HK-2 (cell line): ENCODE data around the gene POF1B.
A peak's percentile ranks its signal among the peaks of the same experiment; 100 is the strongest.
"Not testable (repeated sequence)": the region's sequence is repeated elsewhere in the genome, so short reads cannot be mapped to it uniquely, and the experiment has no call there.

ENCODE experiments used
- DNase-seq: peaks from one replicate; pipeline ENCODE4 v3.0.0-alpha.2; 2018; ENCODE audit not compliant: unreplicated experiment

POF1B gene, protein sequence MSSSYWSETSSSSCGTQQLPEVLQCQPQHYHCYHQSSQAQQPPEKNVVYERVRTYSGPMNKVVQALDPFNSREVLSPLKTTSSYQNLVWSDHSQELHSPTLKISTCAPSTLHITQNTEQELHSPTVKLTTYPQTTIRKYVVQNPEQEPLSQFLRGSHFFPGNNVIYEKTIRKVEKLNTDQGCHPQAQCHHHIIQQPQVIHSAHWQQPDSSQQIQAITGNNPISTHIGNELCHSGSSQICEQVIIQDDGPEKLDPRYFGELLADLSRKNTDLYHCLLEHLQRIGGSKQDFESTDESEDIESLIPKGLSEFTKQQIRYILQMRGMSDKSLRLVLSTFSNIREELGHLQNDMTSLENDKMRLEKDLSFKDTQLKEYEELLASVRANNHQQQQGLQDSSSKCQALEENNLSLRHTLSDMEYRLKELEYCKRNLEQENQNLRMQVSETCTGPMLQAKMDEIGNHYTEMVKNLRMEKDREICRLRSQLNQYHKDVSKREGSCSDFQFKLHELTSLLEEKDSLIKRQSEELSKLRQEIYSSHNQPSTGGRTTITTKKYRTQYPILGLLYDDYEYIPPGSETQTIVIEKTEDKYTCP

GRCh38 chrX:85379174-85379907 is at the start of gene POF1B:
Gene POF1B, minus strand, starts transcription at chrX:85379665. Its CDS starts 211 bp downstream, at chrX:85379454.
- no peak for DNase-seq

- DNase-seq = no peak
Measured at GRCh38 chrX:85429066-85429465, 49.6 kb upstream of the POF1B start.

- DNase-seq = no peak
Measured at GRCh38 chrX:85419293-85419692, 39.8 kb upstream of the POF1B start.

DNA sequence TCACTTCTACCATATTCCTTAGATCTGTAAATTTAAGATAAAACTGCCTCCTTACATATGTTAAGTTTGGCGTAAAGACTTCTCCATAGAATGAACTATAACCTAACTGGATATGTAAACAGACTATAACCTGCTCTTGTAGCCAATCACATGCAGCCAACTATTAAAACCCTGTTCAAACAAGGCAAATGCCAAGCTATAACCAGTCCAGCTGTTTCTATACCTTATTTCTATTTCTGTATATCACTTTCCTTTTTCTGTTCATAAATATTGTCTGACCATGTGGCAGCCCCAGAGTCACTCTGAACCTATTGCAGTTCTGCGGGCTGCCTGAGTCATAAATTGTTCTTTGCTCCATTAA is 12.4 kb upstream of the POF1B start:
- no peak for DNase-seq

GRCh38 chrX:85391185-85391877 is 11.9 kb upstream of the POF1B start:
- no peak for DNase-seq

DNA sequence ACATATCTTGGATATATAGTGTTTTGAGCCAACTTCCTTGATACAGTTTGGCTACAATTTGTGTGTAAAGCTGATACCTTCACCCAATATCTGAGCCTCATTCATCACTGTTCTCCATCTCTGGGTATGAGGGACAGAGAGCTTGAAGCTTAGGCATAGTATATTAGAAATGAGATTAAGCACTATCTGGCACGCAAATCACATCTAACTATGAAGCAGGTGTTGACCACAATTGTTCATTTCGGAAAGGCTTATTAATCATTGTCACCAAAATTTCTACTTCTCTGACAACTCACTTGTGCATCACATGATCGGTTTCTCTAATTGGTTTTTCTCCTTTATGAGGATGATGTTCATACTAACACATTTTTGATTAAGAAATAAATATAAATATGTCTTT is 2.1 kb upstream of the POF1B start:
- no peak for DNase-seq

- no peak for DNase-seq
Measured at GRCh38 chrX:85378461-85378860, 1.0 kb downstream of the POF1B start.

- DNase-seq = no peak
Measured at GRCh38 chrX:85375333-85375738, 4.1 kb downstream of the POF1B start.

DNA sequence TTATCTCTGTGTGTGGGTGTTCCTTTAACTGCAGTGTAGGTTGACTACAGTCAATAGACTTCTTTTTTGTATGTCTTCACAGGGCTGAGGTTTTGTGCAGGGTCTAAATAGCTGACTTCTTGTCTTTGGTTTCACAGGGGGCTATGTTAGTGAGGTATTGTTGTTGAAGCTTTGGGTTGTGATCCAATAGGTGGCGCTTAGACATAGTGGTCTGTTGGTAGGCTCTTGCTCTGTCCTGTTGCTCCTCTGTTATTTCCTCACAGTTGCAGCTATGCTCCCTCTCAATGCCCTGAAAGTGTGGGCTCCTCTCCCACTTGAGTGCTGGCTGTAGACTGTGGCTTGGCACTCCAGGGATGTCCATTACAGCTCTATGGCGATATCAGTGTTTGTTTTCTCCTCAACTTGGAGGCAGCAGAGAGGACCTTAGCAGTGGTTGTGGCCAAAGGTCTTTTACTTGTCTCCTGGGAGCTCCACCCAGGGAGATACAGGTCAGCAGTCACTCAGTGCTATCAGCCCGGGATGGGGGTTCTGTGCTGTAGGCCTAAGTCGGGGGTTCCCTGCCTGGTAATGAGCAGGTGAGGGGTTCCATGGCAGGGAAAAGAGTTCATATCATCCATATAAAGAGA is 14.0 kb downstream of the POF1B start:
- no peak for DNase-seq

GRCh38 chrX:85359051-85359450 is 20.4 kb downstream of the POF1B start:
- DNase-seq = no peak

- no peak for DNase-seq
Measured at GRCh38 chrX:85345523-85345922, 33.9 kb downstream of the POF1B start.

DNA sequence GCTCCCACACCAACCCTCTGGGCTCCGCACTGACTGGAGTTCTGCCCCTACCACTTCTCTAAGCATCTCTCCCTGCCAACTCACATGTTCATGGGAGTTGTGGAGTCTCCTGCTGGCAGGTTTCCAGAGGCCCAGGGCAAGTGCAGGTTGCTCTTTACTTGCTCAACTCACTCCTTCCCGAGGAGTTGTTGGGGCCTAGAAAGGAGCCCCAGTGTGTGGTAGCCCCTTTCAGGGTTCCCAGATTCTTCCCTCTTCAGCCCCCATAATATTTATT is 52.5 kb downstream of the POF1B start:
- DNase-seq = no peak

DNA sequence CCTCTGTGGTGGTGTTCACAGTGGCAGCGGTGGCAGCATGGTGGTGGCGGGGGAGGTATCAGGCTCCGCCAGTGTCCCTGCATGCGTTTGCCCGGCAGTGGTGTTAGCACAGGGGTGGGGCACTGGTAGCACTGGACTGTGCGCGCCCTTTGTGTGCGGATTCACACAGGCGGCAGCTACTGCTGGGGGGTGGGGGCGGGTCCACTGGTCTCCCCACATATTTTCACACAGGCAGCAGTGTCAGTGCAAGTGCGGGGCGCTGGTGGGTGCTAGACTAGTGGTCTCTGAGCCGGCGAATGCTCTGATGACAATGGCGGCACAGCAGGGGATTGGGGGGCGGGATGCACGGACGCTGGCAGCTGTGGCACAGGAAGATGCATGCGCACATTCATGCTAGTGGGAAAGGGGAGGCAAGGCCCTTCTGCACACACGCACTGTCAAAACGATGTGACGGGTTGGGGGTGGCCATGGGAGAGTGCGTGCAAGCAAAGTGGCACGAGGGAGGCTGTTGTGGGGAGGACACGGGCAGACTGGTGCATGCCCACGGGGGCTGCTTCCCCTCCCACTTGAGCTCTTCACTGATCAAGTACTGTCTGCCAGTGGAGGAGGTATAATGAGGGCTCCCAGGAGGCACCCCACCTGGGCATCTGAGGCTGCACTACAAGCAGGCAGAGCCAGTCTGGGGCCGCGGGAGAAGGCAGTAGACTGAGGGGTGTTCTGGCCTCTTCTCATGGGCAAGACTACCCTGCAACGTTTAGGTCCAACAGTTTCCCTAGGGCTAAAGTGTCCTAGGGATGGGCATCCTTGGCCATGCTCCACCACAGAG is 53.0 kb downstream of the POF1B start:
- DNase-seq = no peak

DNA sequence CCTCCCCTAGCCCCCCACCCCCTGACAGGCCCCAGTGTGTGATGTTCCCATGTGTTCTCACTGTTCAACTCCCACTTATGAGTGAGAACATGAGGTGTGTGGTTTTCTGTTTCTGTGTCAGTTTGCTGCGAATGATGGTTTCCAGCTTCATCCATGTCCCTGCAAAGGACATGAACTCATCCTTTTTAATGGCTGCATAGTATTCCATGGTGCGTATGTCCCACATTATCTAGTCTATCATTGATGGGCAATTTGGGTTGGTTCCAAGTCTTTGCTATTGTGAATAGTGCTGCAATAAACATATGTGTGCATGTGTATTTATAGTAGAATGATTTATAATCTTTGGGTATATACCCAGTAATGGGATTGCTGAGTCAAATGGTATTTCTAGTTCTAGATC is 68.1 kb downstream of the POF1B start:
- DNase-seq = not testable (repeated sequence)

DNA sequence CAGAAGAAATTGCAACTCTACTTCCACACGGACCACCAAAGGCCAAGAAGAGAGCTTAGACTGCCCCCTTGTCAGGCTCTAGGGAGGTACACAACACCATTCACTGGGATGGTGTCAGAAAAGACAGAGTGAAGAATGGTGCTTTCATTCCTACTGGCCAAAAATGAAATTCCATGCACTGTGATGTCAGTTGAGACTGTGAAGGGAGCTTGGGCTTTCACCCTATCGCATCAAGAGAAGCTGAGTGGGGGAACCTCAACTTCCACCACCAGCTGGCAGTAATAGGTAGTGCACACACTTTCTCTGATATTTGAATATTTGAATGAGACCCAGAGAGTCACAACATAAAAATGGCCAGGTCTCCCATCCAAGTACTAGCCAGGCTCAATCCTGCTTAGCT is 69.7 kb downstream of the POF1B start:
- no peak for DNase-seq

GRCh38 chrX:85303544-85303943 is 75.9 kb downstream of the POF1B start:
- no peak for DNase-seq

DNA sequence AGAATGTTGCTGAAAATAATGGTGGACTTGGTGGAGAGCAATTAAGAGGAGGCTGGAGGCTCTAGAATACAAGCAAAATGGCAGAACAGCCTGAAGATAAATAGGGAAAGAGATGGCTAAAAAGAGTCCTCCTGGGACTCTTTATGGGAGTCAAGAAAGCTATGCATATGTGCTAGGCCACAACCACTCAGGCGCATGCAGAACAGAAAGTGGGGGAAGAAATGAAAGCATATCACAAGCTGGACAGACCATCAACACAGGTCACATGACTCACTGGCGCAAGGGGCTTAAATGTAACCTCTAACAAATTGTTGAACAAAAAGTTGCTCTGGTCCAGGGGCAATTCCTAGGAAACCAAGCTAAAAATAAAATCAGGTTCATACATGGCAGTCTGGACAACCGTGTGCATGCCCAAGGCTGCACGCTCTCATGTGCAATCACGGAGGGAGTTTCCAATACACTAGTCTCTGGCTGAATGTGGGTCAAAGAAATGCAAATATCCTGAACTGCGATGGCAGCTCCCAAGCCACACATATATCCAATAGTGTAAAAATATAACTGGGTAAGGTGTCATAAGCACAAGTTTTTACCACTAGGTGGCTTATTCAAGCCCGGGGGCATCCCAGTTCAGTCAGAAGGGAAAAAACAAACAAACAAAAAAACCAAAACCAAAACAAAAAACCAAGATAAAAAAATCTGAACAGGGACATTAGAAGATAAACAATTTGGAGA is 90.3 kb downstream of the POF1B start:
- no peak for DNase-seq

- not testable (repeated sequence) for DNase-seq
Measured at GRCh38 chrX:85285286-85285685, 94.2 kb downstream of the POF1B start.

DNA sequence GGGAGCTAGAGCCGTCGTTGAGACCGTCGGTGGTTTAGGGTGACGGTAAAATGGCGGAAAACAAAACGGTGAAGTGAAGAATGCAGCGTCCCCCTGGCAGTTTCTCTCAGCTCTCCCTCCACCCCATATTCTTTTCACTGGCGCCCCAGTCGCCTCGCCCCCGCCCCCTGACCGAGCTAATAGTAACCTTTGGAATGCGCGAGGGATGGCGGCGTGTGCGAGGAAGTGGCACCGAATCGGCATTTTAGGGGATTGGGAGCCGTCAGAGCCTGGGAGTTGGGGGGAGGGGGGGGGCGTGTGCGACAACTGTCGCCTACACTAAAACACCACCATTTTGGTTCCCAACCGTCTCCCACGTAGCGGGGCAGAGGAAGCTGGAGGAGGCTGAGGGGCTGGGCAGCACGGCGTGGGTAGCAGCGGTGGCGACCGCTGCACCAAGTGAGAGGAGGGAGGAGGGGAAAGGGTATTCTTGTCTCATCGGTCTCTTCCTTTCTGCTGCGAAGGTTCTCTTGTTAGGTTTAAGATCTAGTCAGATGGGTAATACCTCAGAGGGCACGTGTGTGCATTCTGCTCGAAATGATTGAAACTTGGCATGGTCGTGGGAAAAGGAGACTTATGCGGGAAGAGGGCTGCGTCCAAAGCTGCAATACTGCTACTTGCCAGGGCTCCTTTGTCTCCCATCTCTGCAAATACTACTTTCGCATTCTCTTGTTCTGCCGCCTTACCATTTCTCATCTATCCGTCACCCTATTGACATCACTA is 134.8 kb downstream of the POF1B start:
- peak; percentile 1 for DNase-seq
